Measurements from ENCODE around the gene SULT1E1.
A peak's percentile ranks its signal among the peaks of the same experiment; 100 is the strongest.
"Not testable (repeated sequence)": the region's sequence is repeated elsewhere in the genome, so short reads cannot be mapped to it uniquely, and the experiment has no call there.

Gene SULT1E1

GRCh38 chr4:69843301-69843700 is 16.6 kb downstream of the SULT1E1 start:
- DNase-seq (ENCODE audit: low spot score), result no peak

- no peak for DNase-seq (ENCODE audit: low spot score)
Observed at GRCh38 chr4:69838977-69839376, 21.0 kb downstream of the SULT1E1 start.

- DNase-seq (ENCODE audit: low spot score), result no peak
Observed at GRCh38 chr4:69836287-69836686, 23.7 kb downstream of the SULT1E1 start.

GRCh38 chr4:69835766-69836165 is 24.2 kb downstream of the SULT1E1 start:
- DNase-seq (ENCODE audit: low spot score), result no peak

- no peak for DNase-seq (ENCODE audit: low spot score)
Observed at GRCh38 chr4:69833251-69833650, 26.7 kb downstream of the SULT1E1 start.

- DNase-seq (ENCODE audit: low spot score), result no peak
Observed at GRCh38 chr4:69832326-69833030, 27.5 kb downstream of the SULT1E1 start.

GRCh38 chr4:69831646-69832325 is 28.2 kb downstream of the SULT1E1 start:
- no peak for DNase-seq (ENCODE audit: low spot score)

GRCh38 chr4:69831270-69831627 is 28.7 kb downstream of the SULT1E1 start:
- no peak for DNase-seq (ENCODE audit: low spot score)

- peak; percentile 11 for DNase-seq (ENCODE audit: low spot score)
Observed at GRCh38 chr4:69830560-69831269, 29.2 kb downstream of the SULT1E1 start.

GRCh38 chr4:69830192-69830559 is 29.8 kb downstream of the SULT1E1 start:
- DNase-seq (ENCODE audit: low spot score), result no peak

- DNase-seq (ENCODE audit: low spot score), result no peak
Observed at GRCh38 chr4:69829678-69830077, 30.3 kb downstream of the SULT1E1 start.

GRCh38 chr4:69828828-69829227 is 31.1 kb downstream of the SULT1E1 start:
- DNase-seq (ENCODE audit: low spot score), result no peak

- DNase-seq (ENCODE audit: low spot score), result not testable (repeated sequence)
Observed at GRCh38 chr4:69825056-69825455, 34.9 kb downstream of the SULT1E1 start.

GRCh38 chr4:69823481-69824186 is 36.3 kb downstream of the SULT1E1 start:
- DNase-seq (ENCODE audit: low spot score), result peak; percentile 28

GRCh38 chr4:69823048-69823447 is 36.9 kb downstream of the SULT1E1 start:
- no peak for DNase-seq (ENCODE audit: low spot score)

GRCh38 chr4:69822198-69822597 is 37.7 kb downstream of the SULT1E1 start:
- DNase-seq (ENCODE audit: low spot score), result no peak

- no peak for DNase-seq (ENCODE audit: low spot score)
Observed at GRCh38 chr4:69818060-69818639, 41.8 kb downstream of the SULT1E1 start.

GRCh38 chr4:69816236-69816635 is 43.7 kb downstream of the SULT1E1 start:
- DNase-seq (ENCODE audit: low spot score), result no peak

GRCh38 chr4:69813628-69814027 is 46.3 kb downstream of the SULT1E1 start:
- DNase-seq (ENCODE audit: low spot score), result no peak

GRCh38 chr4:69811166-69811565 is 48.8 kb downstream of the SULT1E1 start:
- no peak for DNase-seq (ENCODE audit: low spot score)

GRCh38 chr4:69800599-69800998 is 59.3 kb downstream of the SULT1E1 start:
- DNase-seq (ENCODE audit: low spot score), result peak; percentile 21

GRCh38 chr4:69799337-69799736 is 60.6 kb downstream of the SULT1E1 start:
- no peak for DNase-seq (ENCODE audit: low spot score)

Measured in COLO829 (cell line).